Ectodermal cell (in vitro differentiated cells): Measurements from ENCODE around the gene MSH4.

Experiments used
- H3K27ac ChIP-seq: 2 replicates; pipeline ENCODE4 v1.7.0; 2013; ENCODE audit warnings: mild to moderate bottlenecking, low read depth, low read length; ENCODE audit not compliant: insufficient read depth, poor library complexity, severe bottlenecking
- H3K27me3 ChIP-seq: 2 replicates; pipeline ENCODE4 v1.7.0; 2013; ENCODE audit warnings: mild to moderate bottlenecking, low read length; ENCODE audit not compliant: insufficient read depth, control insufficient read depth, poor library complexity, severe bottlenecking
- H3K36me3 ChIP-seq: one replicate; pipeline ENCODE4 v1.7.0; 2013; ENCODE audit warnings: low read length; ENCODE audit not compliant: control insufficient read depth, insufficient read depth
- H3K4me1 ChIP-seq: one replicate; pipeline ENCODE4 v1.7.0; 2013; ENCODE audit warnings: low read length; ENCODE audit not compliant: control insufficient read depth, insufficient read depth
- H3K4me3 ChIP-seq: 2 replicates; pipeline ENCODE4 v1.7.0; 2013; ENCODE audit warnings: low read depth, low read length, control low read depth; ENCODE audit not compliant: insufficient read depth
- H3K9me3 ChIP-seq: 2 replicates; pipeline ENCODE4 v1.7.0; 2013; ENCODE audit warnings: mild to moderate bottlenecking, low read length, moderate library complexity; ENCODE audit not compliant: control insufficient read depth
- WGBS, 2 experiments: methylation state at CpG; one replicate each; pipeline ENCODE4 v1.1.7; 2013; ENCODE audit warnings: missing lambda C conversion rate in 2 of 2; 5-methylcytosine and 5-hydroxymethylcytosine counted together

The MSH4 gene

GRCh38 chr1:75838079-75838478 is 41.4 kb downstream of the MSH4 start:
- 87 to 92% methylated on average over 2 of the region's 2 CpGs for WGBS, 2 experiments
- no peaks in the 10 kb centered on the region for H3K4me1 ChIP-seq
- no peaks in the 10 kb centered on the region for H3K27me3 ChIP-seq
- no peaks in the 10 kb centered on the region for H3K9me3 ChIP-seq
- H3K27ac ChIP-seq = no peak overlapping the region
- H3K4me3 ChIP-seq = no peak overlapping the region
- no peaks in the 10 kb centered on the region for H3K36me3 ChIP-seq

GRCh38 chr1:75841421-75841820 is 44.7 kb downstream of the MSH4 start:
- no peaks in the 10 kb centered on the region for H3K9me3 ChIP-seq
- H3K4me1 ChIP-seq = no peaks in the 10 kb centered on the region
- H3K36me3 ChIP-seq = no peaks in the 10 kb centered on the region
- H3K4me3 ChIP-seq = no peak overlapping the region
- no peak overlapping the region for H3K27ac ChIP-seq
- no peaks in the 10 kb centered on the region for H3K27me3 ChIP-seq

GRCh38 chr1:75845576-75845975 is 48.9 kb downstream of the MSH4 start:
- Histone ChIP-seq H3K4me3 (no peak overlapping the region), H3K27ac (no peak overlapping the region), H3K27me3 (no peaks in the 10 kb centered on the region), H3K36me3 (no peaks in the 10 kb centered on the region), H3K4me1 (no peaks in the 10 kb centered on the region), H3K9me3 (no peaks in the 10 kb centered on the region)
- 29 to 67% methylated on average over 1 of the region's 1 CpG for WGBS, 2 experiments

GRCh38 chr1:75855010-75855409 is 58.3 kb downstream of the MSH4 start:
- WGBS, 2 experiments = 100% methylated on average over 1 of the region's 2 CpGs; no CpG with 5 or more reads in 1 of the 2 experiments
- H3K27me3 ChIP-seq = no peaks in the 10 kb centered on the region

GRCh38 chr1:75855734-75856133 is 59.1 kb downstream of the MSH4 start:
- Histone ChIP-seq H3K4me3 (no peak overlapping the region), H3K27ac (no peak overlapping the region), H3K27me3 (no peaks in the 10 kb centered on the region), H3K36me3 (no peaks in the 10 kb centered on the region), H3K9me3 (no peaks in the 10 kb centered on the region), H3K4me1 (no peaks in the 10 kb centered on the region)

More at GRCh38 chr1:75855010-75855409, 58.3 kb downstream of the MSH4 start:
- H3K4me1 ChIP-seq = no peaks in the 10 kb centered on the region
- no peak overlapping the region for H3K4me3 ChIP-seq
- H3K27ac ChIP-seq = no peak overlapping the region
- H3K9me3 ChIP-seq = no peaks in the 10 kb centered on the region
- no peaks in the 10 kb centered on the region for H3K36me3 ChIP-seq

- Histone ChIP-seq H3K36me3 (no peaks in the 10 kb centered on the region), H3K9me3 (no peaks in the 10 kb centered on the region), H3K4me1 (no peaks in the 10 kb centered on the region), H3K27me3 (no peaks in the 10 kb centered on the region), H3K27ac (no peak overlapping the region), H3K4me3 (no peak overlapping the region)
- WGBS, 2 experiments = 73 to 80% methylated on average over 6 of the region's 6 CpGs
These were observed 65.1 kb downstream of the MSH4 start for GRCh38 chr1:75861831-75862230.

- WGBS, 2 experiments = 90 to 100% methylated on average over 1 of the region's 1 CpG
- H3K27me3 ChIP-seq = no peaks in the 10 kb centered on the region
- peaks cover 2% of the 10 kb centered on the region for H3K9me3 ChIP-seq
- no peak overlapping the region for H3K4me3 ChIP-seq
- no peaks in the 10 kb centered on the region for H3K4me1 ChIP-seq
- H3K36me3 ChIP-seq = no peaks in the 10 kb centered on the region
- no peak overlapping the region for H3K27ac ChIP-seq
These were observed 74.3 kb downstream of the MSH4 start for GRCh38 chr1:75870951-75871350.

- H3K27me3 ChIP-seq = no peaks in the 10 kb centered on the region
- H3K36me3 ChIP-seq = no peaks in the 10 kb centered on the region
- no peaks in the 10 kb centered on the region for H3K4me1 ChIP-seq
- no peaks in the 10 kb centered on the region for H3K9me3 ChIP-seq
- H3K4me3 ChIP-seq = no peak overlapping the region
- WGBS, 2 experiments = 100% methylated on average over 1 of the region's 1 CpG; no CpG with 5 or more reads in 1 of the 2 experiments
- no peak overlapping the region for H3K27ac ChIP-seq
These were observed 83.3 kb downstream of the MSH4 start for GRCh38 chr1:75879985-75880384.

GRCh38 chr1:75884437-75884836 is 87.8 kb downstream of the MSH4 start:
- whole genome bisulfite sequencing, 2 experiments = no CpG with 5 or more reads among the region's 1 CpG
- Histone ChIP-seq H3K4me1 (no peaks in the 10 kb centered on the region), H3K36me3 (no peaks in the 10 kb centered on the region), H3K9me3 (no peaks in the 10 kb centered on the region), H3K27me3 (no peaks in the 10 kb centered on the region), H3K4me3 (no peak overlapping the region), H3K27ac (no peak overlapping the region)

- H3K9me3 ChIP-seq = no peaks in the 10 kb centered on the region
- WGBS, 2 experiments = 75% methylated on average over 1 of the region's 1 CpG; no CpG with 5 or more reads in 1 of the 2 experiments
- no peaks in the 10 kb centered on the region for H3K27me3 ChIP-seq
- H3K4me1 ChIP-seq = no peaks in the 10 kb centered on the region
- no peaks in the 10 kb centered on the region for H3K36me3 ChIP-seq
- no peak overlapping the region for H3K27ac ChIP-seq
- no peak overlapping the region for H3K4me3 ChIP-seq
These were observed 104.7 kb downstream of the MSH4 start for GRCh38 chr1:75901371-75901770.

GRCh38 chr1:75908717-75909152 is 112.1 kb downstream of the MSH4 start:
- Histone ChIP-seq H3K27ac (no peak overlapping the region), H3K4me3 (no peak overlapping the region), H3K27me3 (no peaks in the 10 kb centered on the region), H3K9me3 (no peaks in the 10 kb centered on the region), H3K36me3 (no peaks in the 10 kb centered on the region), H3K4me1 (no peaks in the 10 kb centered on the region)
- 8 to 53% methylated on average over 1 to 2 of the region's 2 CpGs for WGBS, 2 experiments
